ENCODE measurements around the gene CCDC88B. TPM values are rescaled to one million over a fixed set of nuclear protein-coding genes. Genes with fewer than 3 reads are reported as not detected.
A peak's percentile ranks its signal among the peaks of the same experiment; 100 is the strongest.

CCDC88B gene
- total and polyA plus RNA-seq, 12 donors = 4.2 to 42.7 (median 7.0) TPM

DNA sequence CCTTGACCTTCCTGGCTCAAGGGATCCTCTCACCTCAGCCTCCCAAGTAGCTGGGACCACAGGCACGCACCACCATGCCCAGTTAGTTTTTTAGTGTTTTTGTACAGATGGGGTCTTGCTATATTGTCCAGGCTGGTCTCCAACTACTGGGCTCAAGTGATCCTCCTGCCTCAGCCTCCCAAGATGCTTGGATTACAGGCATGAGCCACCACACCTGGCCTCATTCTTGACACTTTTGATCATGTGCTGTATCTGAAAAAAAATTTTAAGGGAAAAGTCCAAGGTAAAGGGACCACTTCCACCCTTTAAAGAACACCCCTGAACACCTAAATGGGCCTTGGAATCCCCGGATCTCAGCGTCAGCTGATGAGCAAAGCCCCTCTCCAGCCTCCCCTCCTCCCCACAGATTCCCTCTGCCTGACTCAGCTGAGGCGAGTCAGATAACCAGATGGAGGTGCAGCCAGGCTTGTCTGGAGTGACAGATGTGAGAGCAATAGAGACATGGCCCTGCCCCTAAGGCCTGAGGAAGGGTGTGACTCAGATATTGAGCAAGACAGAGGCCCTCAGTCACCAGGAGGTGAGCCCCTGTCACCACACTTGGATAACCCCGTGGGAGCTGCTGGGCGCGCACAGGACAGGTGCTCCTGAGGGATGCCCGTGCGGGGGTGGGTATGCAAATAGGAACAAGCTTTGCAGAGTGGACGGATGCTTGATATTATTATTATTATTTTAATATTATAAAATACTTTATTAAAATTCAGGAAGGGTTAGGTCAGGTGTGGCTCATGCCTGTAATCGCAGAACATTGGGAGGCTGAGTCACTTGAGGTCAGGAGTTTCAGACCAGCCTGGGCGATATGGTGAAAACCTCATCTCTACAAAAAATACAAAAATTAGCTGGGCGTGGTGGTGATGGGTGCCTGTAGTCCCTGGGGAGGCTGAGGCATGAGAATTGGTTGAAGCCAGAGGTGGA, 5.0 kb upstream of the CCDC88B start:
- TF ChIP-seq, protein P1, sequence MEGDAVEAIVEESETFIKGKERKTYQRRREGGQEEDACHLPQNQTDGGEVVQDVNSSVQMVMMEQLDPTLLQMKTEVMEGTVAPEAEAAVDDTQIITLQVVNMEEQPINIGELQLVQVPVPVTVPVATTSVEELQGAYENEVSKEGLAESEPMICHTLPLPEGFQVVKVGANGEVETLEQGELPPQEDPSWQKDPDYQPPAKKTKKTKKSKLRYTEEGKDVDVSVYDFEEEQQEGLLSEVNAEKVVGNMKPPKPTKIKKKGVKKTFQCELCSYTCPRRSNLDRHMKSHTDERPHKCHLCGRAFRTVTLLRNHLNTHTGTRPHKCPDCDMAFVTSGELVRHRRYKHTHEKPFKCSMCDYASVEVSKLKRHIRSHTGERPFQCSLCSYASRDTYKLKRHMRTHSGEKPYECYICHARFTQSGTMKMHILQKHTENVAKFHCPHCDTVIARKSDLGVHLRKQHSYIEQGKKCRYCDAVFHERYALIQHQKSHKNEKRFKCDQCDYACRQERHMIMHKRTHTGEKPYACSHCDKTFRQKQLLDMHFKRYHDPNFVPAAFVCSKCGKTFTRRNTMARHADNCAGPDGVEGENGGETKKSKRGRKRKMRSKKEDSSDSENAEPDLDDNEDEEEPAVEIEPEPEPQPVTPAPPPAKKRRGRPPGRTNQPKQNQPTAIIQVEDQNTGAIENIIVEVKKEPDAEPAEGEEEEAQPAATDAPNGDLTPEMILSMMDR (IDR thresholded peaks at IDR 0.05) = no peak
- 55 to 67% methylated on average over 13 of the region's 13 CpGs for WGBS, 2 donors
- Histone ChIP-seq H3K9me3 (no peaks in the 10 kb centered on the region), H3K4me3 (no peak overlapping the region), H3K27me3 (no peaks in the 10 kb centered on the region), H3K27ac (no peak overlapping the region), H3K4me1 (peaks cover 0 to 34% (median 7%) of the 10 kb centered on the region in 9 donors), H3K36me3 (no peaks in the 10 kb centered on the region)
- DNase-seq = no peak
- ATAC-seq = peak in 6 of 8 donors; percentile 25 to 90 (median 66)
- intact Hi-C loops (cut with DNase I) = no loop called here

DNA sequence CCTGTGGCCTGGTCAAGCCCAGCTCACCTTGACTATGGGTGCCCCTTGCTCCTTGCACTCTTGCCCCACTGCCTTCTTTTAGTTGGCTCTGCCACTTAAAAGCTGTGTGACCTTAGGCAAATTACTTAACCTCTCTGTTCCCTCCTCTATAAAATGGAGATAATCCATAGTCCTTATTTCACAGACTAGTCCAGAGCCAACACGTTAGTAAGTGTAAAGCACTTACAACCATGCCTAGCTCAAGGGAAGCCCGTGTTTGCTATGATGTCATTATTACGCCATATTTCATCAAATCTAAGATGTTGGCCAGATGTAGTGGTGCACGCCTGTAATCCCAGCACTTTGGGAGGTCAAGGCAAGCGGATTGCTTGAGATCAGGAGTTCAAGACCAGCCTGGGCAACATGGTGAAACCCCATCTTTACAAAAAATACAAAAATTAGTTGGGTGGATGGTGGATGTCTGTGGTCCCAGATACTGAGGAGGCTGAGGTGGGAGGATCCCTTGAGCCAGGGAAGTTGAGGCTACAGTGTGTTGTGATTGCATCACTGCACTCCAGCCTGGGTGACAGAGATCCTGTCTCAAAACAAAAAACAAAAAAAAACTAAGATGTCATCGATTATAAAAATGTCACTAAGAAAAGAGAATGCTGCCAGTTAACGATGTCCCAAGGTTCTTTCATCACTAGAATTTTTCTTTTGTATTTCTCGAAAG, 2.3 kb upstream of the CCDC88B start:
- WGBS, 2 donors = 70% methylated on average over 8 of the region's 8 CpGs
- Histone ChIP-seq H3K4me3 (no peak overlapping the region), H3K27me3 (peaks cover 0 to 2% (median 0%) of the 10 kb centered on the region in 7 donors), H3K9me3 (no peaks in the 10 kb centered on the region), H3K4me1 (peaks cover 5 to 40% (median 8%) of the 10 kb centered on the region in 9 donors), H3K36me3 (no peaks in the 10 kb centered on the region), H3K27ac (no peak overlapping the region)
- DNase-seq (no peak), ATAC-seq (no peak)
- TF ChIP-seq, protein P1 (IDR thresholded peaks at IDR 0.05) = no peak
- intact Hi-C loops (cut with DNase I) = no loop called here

DNA sequence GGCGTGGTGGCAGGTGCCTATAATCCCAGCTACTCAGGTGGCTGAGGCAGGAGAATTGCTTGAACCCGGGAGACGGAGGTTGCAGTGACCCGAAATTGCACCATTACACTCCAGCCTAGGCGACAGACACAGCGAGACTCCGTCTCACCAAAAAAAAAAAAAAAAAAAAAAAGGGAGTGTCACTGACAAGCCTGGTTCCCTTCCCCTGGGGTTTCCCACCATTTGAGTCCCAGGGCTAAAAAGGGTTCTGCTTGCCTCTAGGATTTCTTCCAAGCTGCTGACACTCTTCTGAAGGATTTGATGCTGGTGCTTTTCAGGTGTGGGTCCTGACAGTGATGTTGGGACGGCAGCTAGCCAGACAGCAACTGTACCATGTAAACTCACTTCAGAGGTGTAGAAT, 1.3 kb upstream of the CCDC88B start:
- peaks cover 0 to 2% (median 0%) of the 10 kb centered on the region in 7 donors for H3K27me3 ChIP-seq
- no peaks in the 10 kb centered on the region for H3K9me3 ChIP-seq
- intact Hi-C loops (cut with DNase I) = no loop called here
- 88 to 94% methylated on average over 8 of the region's 8 CpGs for WGBS, 2 donors
- DNase-seq (no peak), ATAC-seq (no peak)
- peaks cover 0 to 6% (median 0%) of the 10 kb centered on the region in 9 donors for H3K36me3 ChIP-seq
- H3K27ac ChIP-seq = peak overlapping the region in 1 of 10 donors; percentile 85
- TF ChIP-seq, protein P1 (IDR thresholded peaks at IDR 0.05) = no peak
- peaks cover 5 to 42% (median 12%) of the 10 kb centered on the region in 9 donors for H3K4me1 ChIP-seq
- H3K4me3 ChIP-seq = no peak overlapping the region

DNA sequence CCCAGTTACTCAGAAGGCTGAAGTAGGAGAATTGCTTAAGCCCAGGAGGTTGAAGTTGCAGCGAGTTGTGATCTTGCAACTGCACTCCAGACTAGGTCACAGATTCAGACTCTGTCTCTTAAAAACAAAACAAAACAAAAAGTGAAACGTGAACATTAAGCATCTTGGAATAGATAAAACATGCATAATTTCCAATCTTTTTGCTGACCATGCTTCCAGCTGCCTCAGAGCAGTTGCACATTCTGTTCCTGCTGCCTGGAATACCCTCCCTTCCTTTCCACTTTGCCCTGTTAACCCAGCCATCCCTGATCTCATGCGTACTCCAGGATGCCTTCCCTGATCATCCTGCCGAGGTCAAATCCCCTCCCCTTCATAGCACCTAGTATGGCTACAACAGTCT, 718 bp upstream of the CCDC88B start:
- Histone ChIP-seq H3K9me3 (no peaks in the 10 kb centered on the region), H3K27me3 (peaks cover 0 to 2% (median 0%) of the 10 kb centered on the region in 7 donors), H3K4me1 (peaks cover 5 to 42% (median 12%) of the 10 kb centered on the region in 9 donors), H3K36me3 (peaks cover 0 to 12% (median 0%) of the 10 kb centered on the region in 9 donors), H3K4me3 (peak overlapping the region in 1 of 10 donors; percentile 56), H3K27ac (peak overlapping the region in 2 of 10 donors; percentile 44 to 85)
- WGBS, 2 donors = 67 to 77% methylated on average over 4 of the region's 4 CpGs
- DNase-seq (no peak), ATAC-seq (no peak)
- intact Hi-C loops (cut with DNase I) = no loop called here
- TF ChIP-seq, protein P1 (IDR thresholded peaks at IDR 0.05) = no peak

All from heart right ventricle (tissue), 16 donors.